BE2C (cell line): ENCODE results near the gene SRRD.

Experiments used
- DNase-seq: peaks from one replicate; pipeline ENCODE4 v3.0.0-alpha.2; 2020
- H3K27me3 ChIP-seq: fragments of 250-450 bp; sonication (Bioruptor Pico); 2 replicates; pipeline ENCODE4 v1.5.1; 2020; ENCODE audit warnings: mild to moderate bottlenecking
- H3K36me3 ChIP-seq: fragments of 250-450 bp; sonication (Bioruptor Pico); 2 replicates; pipeline ENCODE4 v1.5.1; 2020; ENCODE audit warnings: mild to moderate bottlenecking
- H3K4me1 ChIP-seq: fragments of 250-450 bp; sonication (Bioruptor Pico); 2 replicates; pipeline ENCODE4 v1.5.1; 2020
- H3K4me3 ChIP-seq: 2 replicates; pipeline ENCODE4 v1.5.1; 2011; ENCODE audit warnings: low read depth, low read length
- H3K9me3 ChIP-seq: fragments of 250-450 bp; sonication (Bioruptor Pico); 2 replicates; pipeline ENCODE4 v1.5.1; 2020
- TF ChIP-seq, protein P1 (sequence below): IDR thresholded peaks from 2 replicates; pipeline ENCODE4 v1.5.1; 2012; ENCODE audit warnings: mild to moderate bottlenecking, low read depth, low read length

SRRD gene

DNA sequence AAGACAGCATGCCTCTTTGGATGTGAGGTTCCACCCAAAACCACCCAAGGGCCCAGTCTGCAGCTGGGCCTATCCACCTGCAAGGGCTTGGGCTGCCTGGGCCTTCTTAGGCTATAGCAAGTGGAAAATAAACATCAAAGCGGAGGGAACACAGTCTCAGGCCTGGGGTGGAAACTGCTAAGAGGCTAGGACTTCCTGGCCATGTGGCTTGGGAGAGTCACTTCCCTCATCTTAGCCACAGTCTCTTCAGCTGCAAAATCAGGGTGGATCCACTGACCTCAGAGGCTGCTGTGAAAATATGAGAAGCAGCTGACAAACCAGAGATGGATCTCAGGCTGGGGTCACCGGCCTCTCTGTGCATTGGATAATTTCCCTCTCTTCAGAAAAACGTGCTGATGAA lies 59.2 kb downstream of the SRRD start:
- Histone ChIP-seq H3K27me3 (no peaks in the 10 kb centered on the region), H3K4me1 (no peaks in the 10 kb centered on the region), H3K4me3 (no peak overlapping the region), H3K36me3 (no peaks in the 10 kb centered on the region), H3K9me3 (no peaks in the 10 kb centered on the region)
- DNase-seq, result no peak
- TF ChIP-seq, protein P1, sequence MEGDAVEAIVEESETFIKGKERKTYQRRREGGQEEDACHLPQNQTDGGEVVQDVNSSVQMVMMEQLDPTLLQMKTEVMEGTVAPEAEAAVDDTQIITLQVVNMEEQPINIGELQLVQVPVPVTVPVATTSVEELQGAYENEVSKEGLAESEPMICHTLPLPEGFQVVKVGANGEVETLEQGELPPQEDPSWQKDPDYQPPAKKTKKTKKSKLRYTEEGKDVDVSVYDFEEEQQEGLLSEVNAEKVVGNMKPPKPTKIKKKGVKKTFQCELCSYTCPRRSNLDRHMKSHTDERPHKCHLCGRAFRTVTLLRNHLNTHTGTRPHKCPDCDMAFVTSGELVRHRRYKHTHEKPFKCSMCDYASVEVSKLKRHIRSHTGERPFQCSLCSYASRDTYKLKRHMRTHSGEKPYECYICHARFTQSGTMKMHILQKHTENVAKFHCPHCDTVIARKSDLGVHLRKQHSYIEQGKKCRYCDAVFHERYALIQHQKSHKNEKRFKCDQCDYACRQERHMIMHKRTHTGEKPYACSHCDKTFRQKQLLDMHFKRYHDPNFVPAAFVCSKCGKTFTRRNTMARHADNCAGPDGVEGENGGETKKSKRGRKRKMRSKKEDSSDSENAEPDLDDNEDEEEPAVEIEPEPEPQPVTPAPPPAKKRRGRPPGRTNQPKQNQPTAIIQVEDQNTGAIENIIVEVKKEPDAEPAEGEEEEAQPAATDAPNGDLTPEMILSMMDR, result no peak
